Measurements from ENCODE around the gene ZNF45. TPM values are rescaled to one million over a fixed set of nuclear protein-coding genes. Genes with fewer than 3 reads are reported as not detected.

The ZNF45 gene
- total RNA-seq, 1 experiment from 2014 or later, result 9.9 TPM

DNA sequence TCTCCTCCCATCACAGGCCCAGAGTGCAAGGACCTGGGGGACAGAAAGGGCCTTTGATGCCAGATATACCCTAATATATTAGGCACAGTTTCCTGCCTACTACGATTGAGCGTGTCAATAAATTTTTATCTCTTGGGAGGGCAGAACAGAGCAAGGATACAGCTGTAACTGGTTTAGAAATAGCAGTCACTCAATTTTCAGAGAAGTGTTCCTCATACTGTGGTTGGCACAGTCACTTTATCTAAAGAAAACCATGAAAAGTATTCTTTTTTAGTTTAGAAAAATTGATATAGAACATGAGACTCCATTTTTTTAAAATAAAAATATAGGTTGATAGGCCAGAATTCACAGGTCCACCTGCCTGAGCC, 48.4 kb upstream of the ZNF45 start:
- ChIA-PET POLR2A (interaction anchor here (0.8 to 3.3 kb wide), 5 partner anchors 16 to 229 kb away, joined by 3 to 20 read pairs (median 4); partner anchors contain the start of genes ZNF221, ZNF227 and ZNF230), CTCF (interaction anchor here (0.8 kb wide), 1 partner anchor 33 kb away, joined by 3 read pairs; the partner anchor contains the start of gene ZNF221)
- H3K4me1 Mint-ChIP-seq (ENCODE audit: insufficient read depth, unreplicated experiment), result no peaks in the 10 kb centered on the region
- peak overlapping the region; percentile 82 for H3K27ac Mint-ChIP-seq (ENCODE audit: low read depth, unreplicated experiment)
- TF ChIP-seq, protein P1, sequence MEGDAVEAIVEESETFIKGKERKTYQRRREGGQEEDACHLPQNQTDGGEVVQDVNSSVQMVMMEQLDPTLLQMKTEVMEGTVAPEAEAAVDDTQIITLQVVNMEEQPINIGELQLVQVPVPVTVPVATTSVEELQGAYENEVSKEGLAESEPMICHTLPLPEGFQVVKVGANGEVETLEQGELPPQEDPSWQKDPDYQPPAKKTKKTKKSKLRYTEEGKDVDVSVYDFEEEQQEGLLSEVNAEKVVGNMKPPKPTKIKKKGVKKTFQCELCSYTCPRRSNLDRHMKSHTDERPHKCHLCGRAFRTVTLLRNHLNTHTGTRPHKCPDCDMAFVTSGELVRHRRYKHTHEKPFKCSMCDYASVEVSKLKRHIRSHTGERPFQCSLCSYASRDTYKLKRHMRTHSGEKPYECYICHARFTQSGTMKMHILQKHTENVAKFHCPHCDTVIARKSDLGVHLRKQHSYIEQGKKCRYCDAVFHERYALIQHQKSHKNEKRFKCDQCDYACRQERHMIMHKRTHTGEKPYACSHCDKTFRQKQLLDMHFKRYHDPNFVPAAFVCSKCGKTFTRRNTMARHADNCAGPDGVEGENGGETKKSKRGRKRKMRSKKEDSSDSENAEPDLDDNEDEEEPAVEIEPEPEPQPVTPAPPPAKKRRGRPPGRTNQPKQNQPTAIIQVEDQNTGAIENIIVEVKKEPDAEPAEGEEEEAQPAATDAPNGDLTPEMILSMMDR (IDR thresholded peaks at IDR 0.05; ENCODE audit: unreplicated experiment), result no peak
- no peaks in the 10 kb centered on the region for H3K27me3 Mint-ChIP-seq (ENCODE audit: insufficient read depth, unreplicated experiment)
- intact Hi-C loops (cut with micrococcal nuclease), result loop anchor here (10.0 kb wide), 1 partner anchor 49 kb away; the partner anchor contains the start of gene ZNF45
- DNase-seq (ENCODE audit: unreplicated experiment), result no peak
- H3K9me3 Mint-ChIP-seq (ENCODE audit: unreplicated experiment), result peaks cover 3% of the 10 kb centered on the region
- peaks cover 9% of the 10 kb centered on the region for H3K36me3 Mint-ChIP-seq (ENCODE audit: insufficient read depth, unreplicated experiment)
- no TSS peak for BruUV-seq (replicated peaks)
- peak overlapping the region; percentile 96 for H3K4me3 Mint-ChIP-seq (ENCODE audit: unreplicated experiment)

DNA sequence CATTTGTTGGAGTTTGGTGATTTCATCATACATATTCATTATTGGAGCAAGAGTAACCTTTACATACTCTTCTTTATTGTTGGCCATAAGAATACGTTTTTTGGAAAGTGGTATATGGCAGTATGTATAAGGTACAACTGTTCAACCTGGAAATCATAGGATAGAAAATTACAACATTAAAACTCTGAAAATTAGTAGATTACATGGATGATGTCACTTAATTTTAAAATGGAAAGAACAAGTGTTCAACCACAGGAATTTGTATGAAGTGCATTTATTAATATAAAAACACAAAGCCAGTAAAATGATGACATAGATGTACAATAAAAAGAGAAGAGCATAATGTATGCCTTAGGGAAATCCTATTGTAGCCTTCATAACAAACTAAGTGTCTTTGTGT, 41.6 kb upstream of the ZNF45 start:
- H3K27ac Mint-ChIP-seq (ENCODE audit: low read depth, unreplicated experiment), result no peak overlapping the region
- ChIA-PET CTCF (interaction anchor here (0.5 kb wide), 1 partner anchor 109 kb away, joined by 3 read pairs; no protein-coding TSS in a partner anchor), POLR2A (no interaction called here)
- no peaks in the 10 kb centered on the region for H3K27me3 Mint-ChIP-seq (ENCODE audit: insufficient read depth, unreplicated experiment)
- no peak overlapping the region for H3K4me3 Mint-ChIP-seq (ENCODE audit: unreplicated experiment)
- no TSS peak for BruUV-seq (replicated peaks)
- TF ChIP-seq, protein P1 (IDR thresholded peaks at IDR 0.05; ENCODE audit: unreplicated experiment), result no peak
- H3K9me3 Mint-ChIP-seq (ENCODE audit: unreplicated experiment), result peaks cover 14% of the 10 kb centered on the region
- intact Hi-C loops (cut with micrococcal nuclease), result no loop called here
- no peak for DNase-seq (ENCODE audit: unreplicated experiment)
- no peaks in the 10 kb centered on the region for H3K36me3 Mint-ChIP-seq (ENCODE audit: insufficient read depth, unreplicated experiment)
- no peaks in the 10 kb centered on the region for H3K4me1 Mint-ChIP-seq (ENCODE audit: insufficient read depth, unreplicated experiment)

DNA sequence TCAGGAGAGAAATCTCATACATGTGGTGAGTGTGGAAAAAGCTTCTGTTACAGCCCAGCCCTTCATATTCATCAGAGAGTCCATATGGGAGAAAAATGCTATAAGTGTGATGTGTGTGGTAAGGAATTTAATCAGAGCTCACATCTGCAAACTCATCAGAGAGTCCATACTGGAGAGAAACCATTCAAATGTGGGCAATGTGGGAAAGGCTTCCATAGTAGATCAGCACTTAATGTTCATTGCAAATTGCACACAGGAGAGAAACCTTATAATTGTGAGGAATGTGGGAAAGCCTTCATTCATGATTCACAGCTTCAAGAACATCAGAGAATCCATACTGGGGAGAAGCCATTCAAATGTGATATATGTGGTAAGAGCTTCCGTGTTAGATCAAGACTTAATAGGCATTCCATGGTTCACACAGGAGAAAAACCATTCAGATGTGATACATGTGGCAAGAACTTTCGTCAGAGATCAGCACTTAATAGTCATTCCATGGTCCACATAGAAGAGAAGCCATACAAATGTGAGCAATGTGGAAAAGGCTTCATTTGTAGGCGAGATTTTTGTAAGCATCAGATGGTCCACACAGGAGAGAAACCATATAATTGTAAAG, 31.1 kb upstream of the ZNF45 start:
- TF ChIP-seq, protein P1 (IDR thresholded peaks at IDR 0.05; ENCODE audit: unreplicated experiment), result no peak
- ChIA-PET POLR2A (no interaction called here), CTCF (no interaction called here)
- Mint-ChIP-seq H3K27me3 (ENCODE audit: insufficient read depth, unreplicated experiment) (no peaks in the 10 kb centered on the region), H3K4me1 (ENCODE audit: insufficient read depth, unreplicated experiment) (no peaks in the 10 kb centered on the region), H3K27ac (ENCODE audit: low read depth, unreplicated experiment) (no peak overlapping the region), H3K9me3 (ENCODE audit: unreplicated experiment) (peaks cover 51% of the 10 kb centered on the region), H3K4me3 (ENCODE audit: unreplicated experiment) (no peak overlapping the region), H3K36me3 (ENCODE audit: insufficient read depth, unreplicated experiment) (peaks cover 22% of the 10 kb centered on the region)
- BruUV-seq (replicated peaks), result no TSS peak
- DNase-seq (ENCODE audit: unreplicated experiment), result no peak
- intact Hi-C loops (cut with micrococcal nuclease), result no loop called here

DNA sequence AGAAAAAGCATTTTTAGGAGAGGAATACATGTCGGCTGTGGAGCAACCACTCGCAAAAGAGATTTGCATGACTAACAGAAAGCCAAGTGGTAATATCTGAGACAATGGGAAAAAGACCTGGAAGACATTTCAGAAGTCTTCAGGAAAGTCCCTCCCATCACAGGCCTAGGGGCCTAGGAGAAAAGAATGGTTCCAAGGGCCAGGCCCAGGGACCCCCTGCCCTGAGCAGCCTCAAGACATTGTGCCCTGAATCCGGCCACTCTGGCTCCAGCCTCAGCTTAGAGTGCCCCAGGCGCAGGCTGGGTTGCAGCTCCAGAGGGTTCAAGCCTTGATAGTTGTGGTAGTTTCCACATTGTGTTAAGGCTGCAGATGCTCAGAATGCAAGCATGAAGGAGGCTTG, 25.3 kb upstream of the ZNF45 start:
- TF ChIP-seq, protein P1 (IDR thresholded peaks at IDR 0.05; ENCODE audit: unreplicated experiment), result no peak
- Mint-ChIP-seq H3K36me3 (ENCODE audit: insufficient read depth, unreplicated experiment) (peaks cover 6% of the 10 kb centered on the region), H3K4me3 (ENCODE audit: unreplicated experiment) (no peak overlapping the region), H3K9me3 (ENCODE audit: unreplicated experiment) (peaks cover 29% of the 10 kb centered on the region), H3K27ac (ENCODE audit: low read depth, unreplicated experiment) (no peak overlapping the region), H3K4me1 (ENCODE audit: insufficient read depth, unreplicated experiment) (no peaks in the 10 kb centered on the region), H3K27me3 (ENCODE audit: insufficient read depth, unreplicated experiment) (no peaks in the 10 kb centered on the region)
- POLR2A ChIA-PET, result no interaction called here
- CTCF ChIA-PET, result interaction anchor here (0.7 kb wide), 1 partner anchor 11 kb away, joined by 3 read pairs; no protein-coding TSS in a partner anchor
- no peak for DNase-seq (ENCODE audit: unreplicated experiment)
- intact Hi-C loops (cut with micrococcal nuclease), result no loop called here
- BruUV-seq (replicated peaks), result no TSS peak
